Liver (tissue), 9 donors: Measurements from ENCODE around the gene KRT84. TPM values are rescaled to one million over a fixed set of nuclear protein-coding genes. Genes with fewer than 3 reads are reported as not detected.

Experiments used
- DNase-seq: peaks from one replicate; pipeline ENCODE4 v3.0.0-alpha.2; 2017; ENCODE audit warnings: low spot score
- H3K27ac ChIP-seq, 2 donors: one replicate each; pipeline ENCODE4 v1.7.0; 2013; ENCODE audit warnings: inconsistent platforms in 2 of 2, low read length in 2 of 2, control low read depth in 1 of 2, low read depth in 1 of 2, mild to moderate bottlenecking in 1 of 2
- H3K27me3 ChIP-seq, 4 donors: one replicate each; pipeline versions ENCODE4 v1.6.1 to v1.7.0; 2013; ENCODE audit warnings: low read length in 3 of 4, inconsistent platforms in 1 of 4, mild to moderate bottlenecking in 1 of 4, moderate library complexity in 1 of 4; ENCODE audit not compliant: control insufficient read depth in 4 of 4, insufficient read depth in 4 of 4
- H3K36me3 ChIP-seq, 4 donors: one replicate each; pipeline versions ENCODE4 v1.6.1 to v1.7.0; 2013; ENCODE audit warnings: low read length in 3 of 4, mild to moderate bottlenecking in 3 of 4, low read depth in 1 of 4, moderate library complexity in 1 of 4; ENCODE audit not compliant: control insufficient read depth in 4 of 4, insufficient read depth in 3 of 4
- H3K4me1 ChIP-seq, 4 donors: one replicate each; pipeline versions ENCODE4 v1.6.1 to v1.7.0; 2013; ENCODE audit warnings: low read length in 3 of 4, mild to moderate bottlenecking in 3 of 4, moderate library complexity in 1 of 4; ENCODE audit not compliant: control insufficient read depth in 4 of 4, insufficient read depth in 4 of 4
- H3K4me3 ChIP-seq, 3 donors: one replicate each; pipeline versions ENCODE4 v1.6.1 to v1.7.0; 2013; ENCODE audit warnings: low read length in 3 of 3, control low read depth in 1 of 3, low read depth in 1 of 3, mild to moderate bottlenecking in 1 of 3
- H3K9ac ChIP-seq, 2 donors: one replicate each; pipeline ENCODE4 v1.7.0; 2013; ENCODE audit warnings: low read length in 2 of 2, mild to moderate bottlenecking in 2 of 2, moderate library complexity in 2 of 2, control low read depth in 1 of 2, low read depth in 1 of 2
- H3K9me3 ChIP-seq, 4 donors: one replicate each; pipeline versions ENCODE4 v1.6.1 to v1.7.0; 2013; ENCODE audit warnings: low read length in 3 of 4; ENCODE audit not compliant: control insufficient read depth in 4 of 4
- ATF3 ChIP-seq: IDR thresholded peaks from 2 replicates; pipeline ENCODE4 v1.6.1; 2016; ENCODE audit warnings: antibody characterized with exemption
- CTCF ChIP-seq: fragments of 150-350 bp; IDR thresholded peaks from 2 replicates; pipeline ENCODE4 v1.5.1; 2017; ENCODE audit warnings: improper control_type of control experiment, low read depth, low read length; ENCODE audit not compliant: missing input control
- EGR1 ChIP-seq, 2 donors: IDR thresholded peaks; 2 replicates each; pipeline ENCODE4 v1.6.1; 2016 to 2018; ENCODE audit warnings: antibody characterized with exemption in 2 of 2, low read depth in 2 of 2
- FOXA1 ChIP-seq: IDR thresholded peaks from 2 replicates; pipeline ENCODE4 v1.6.1; 2016; ENCODE audit warnings: antibody characterized with exemption
- FOXA2 ChIP-seq: IDR thresholded peaks from 2 replicates; pipeline ENCODE4 v1.6.1; 2016; ENCODE audit warnings: antibody characterized with exemption
- GABPA ChIP-seq, 2 donors: IDR thresholded peaks in 1 of 2; conservative IDR thresholded peaks in 1 of 2; 2 replicates each; pipeline ENCODE4 v1.6.1; 2016; ENCODE audit warnings: antibody characterized with exemption in 2 of 2, mild to moderate bottlenecking in 1 of 2, moderate library complexity in 1 of 2
- HNF4A ChIP-seq, 2 donors: conservative IDR thresholded peaks; 2 replicates each; pipeline ENCODE4 v1.6.1; 2016; ENCODE audit warnings: antibody characterized with exemption in 2 of 2, mild to moderate bottlenecking in 2 of 2
- HNF4G ChIP-seq: IDR thresholded peaks from 2 replicates; pipeline ENCODE4 v1.6.1; 2016; ENCODE audit warnings: antibody characterized with exemption
- JUND ChIP-seq, 2 donors: IDR thresholded peaks; 2 replicates each; pipeline ENCODE4 v1.6.1; 2016; ENCODE audit warnings: antibody characterized with exemption in 2 of 2
- MAX ChIP-seq: IDR thresholded peaks from 2 replicates; pipeline ENCODE4 v1.6.1; 2016; ENCODE audit warnings: antibody characterized with exemption
- NR2F2 ChIP-seq: IDR thresholded peaks from 2 replicates; pipeline ENCODE4 v1.6.1; 2016; ENCODE audit warnings: antibody characterized with exemption
- RAD21 ChIP-seq, 2 donors: IDR thresholded peaks; 2 replicates each; pipeline ENCODE4 v1.6.1; 2016; ENCODE audit warnings: antibody characterized with exemption in 2 of 2, mild to moderate bottlenecking in 2 of 2
- REST ChIP-seq: IDR thresholded peaks from 2 replicates; pipeline ENCODE4 v1.6.1; 2016; ENCODE audit warnings: antibody characterized with exemption, mild to moderate bottlenecking
- RXRA ChIP-seq, 2 donors: IDR thresholded peaks; 2 replicates each; pipeline ENCODE4 v1.6.1; 2017 to 2018; ENCODE audit warnings: antibody characterized with exemption in 2 of 2, mild to moderate bottlenecking in 1 of 2
- SP1 ChIP-seq: IDR thresholded peaks from 2 replicates; pipeline ENCODE4 v1.6.1; 2018; ENCODE audit warnings: antibody characterized with exemption, mild to moderate bottlenecking
- TAF1 ChIP-seq: conservative IDR thresholded peaks from 2 replicates; pipeline ENCODE4 v1.6.1; 2016; ENCODE audit warnings: antibody characterized with exemption, mild to moderate bottlenecking
- YY1 ChIP-seq: IDR thresholded peaks from 2 replicates; pipeline ENCODE4 v1.6.1; 2016; ENCODE audit warnings: antibody characterized with exemption, mild to moderate bottlenecking
- ZBTB33 ChIP-seq: IDR thresholded peaks from 2 replicates; pipeline ENCODE4 v1.6.1; 2016; ENCODE audit warnings: antibody characterized with exemption
- WGBS: extraction: QIAGEN DNeasy Blood & Tissue Kit; methylation state at CpG from one replicate; pipeline ENCODE4 v1.1.7; 2013; 5-methylcytosine and 5-hydroxymethylcytosine counted together
- polyA plus RNA-seq, 2 donors: library from polyadenylated mRNA; stranded (reverse) in 1 of 2; unstranded in 1 of 2; fragments of 200-250 nt in 1 of 2; fragments of >200 nt in 1 of 2; fragmentation: Nextera tagmentation in 1 of 2; extraction: Ambion mirVana in 1 of 2; gene quantifications; one replicate each; pipeline versions ENCODE4 v1.2.1 to v1.2.3, GENCODE V29; 2013 to 2015
- total RNA-seq, 2 donors: library from RNA; depleted of rRNA; stranded (reverse); fragments of >200 nt; gene quantifications; one replicate each; pipeline ENCODE4 v1.2.3, GENCODE V29; 2014
- donor health status: healthy.
- donor health status: healthy.
- donor health status: healthy.
- donor health status: healthy.
- donor health status: healthy.

Gene KRT84
- total and polyA plus RNA-seq, 4 donors = not detected

GRCh38 chr12:52362118-52362726, 23.2 kb downstream of the KRT84 start:
- 91% methylated on average over 11 of the region's 11 CpGs for WGBS
- Histone ChIP-seq H3K27me3 (no peaks in the 10 kb centered on the region), H3K4me1 (peaks cover 0 to 15% (median 7%) of the 10 kb centered on the region in 4 donors), H3K9me3 (no peaks in the 10 kb centered on the region), H3K27ac (no peak overlapping the region), H3K4me3 (no peak overlapping the region), H3K9ac (no peak overlapping the region), H3K36me3 (no peaks in the 10 kb centered on the region)
- TF ChIP-seq HNF4A (conservative IDR thresholded peaks at IDR 0.05) = no peak
- no peak for TF ChIP-seq ATF3
- TF ChIP-seq TAF1 = no peak
- no peak for DNase-seq

- Histone ChIP-seq H3K27me3 (no peaks in the 10 kb centered on the region), H3K27ac (no peak overlapping the region), H3K36me3 (no peaks in the 10 kb centered on the region), H3K4me3 (no peak overlapping the region), H3K9ac (no peak overlapping the region), H3K4me1 (peaks cover 0 to 15% (median 7%) of the 10 kb centered on the region in 4 donors), H3K9me3 (no peaks in the 10 kb centered on the region)
- WGBS = 97% methylated on average over 1 of the region's 1 CpG
- no peak for DNase-seq
- no peak for TF ChIP-seq FOXA2
- TF ChIP-seq ATF3 = no peak
- no peak for TF ChIP-seq RXRA (IDR thresholded peaks at IDR 0.05)
- TF ChIP-seq YY1 = no peak
- TF ChIP-seq REST = no peak
- TF ChIP-seq HNF4A (conservative IDR thresholded peaks at IDR 0.05) = no peak
- TF ChIP-seq ZBTB33 = no peak
- TF ChIP-seq GABPA (IDR thresholded peaks at IDR 0.05 in 1 of 2, conservative IDR thresholded peaks at IDR 0.05 in 1 of 2) = no peak
- TF ChIP-seq FOXA1 = no peak
- TF ChIP-seq TAF1 = no peak
- no peak for TF ChIP-seq HNF4G
- TF ChIP-seq MAX = no peak
- no peak for TF ChIP-seq CTCF
- no peak for TF ChIP-seq RAD21 (IDR thresholded peaks at IDR 0.05)
- TF ChIP-seq SP1 = no peak
- TF ChIP-seq JUND (IDR thresholded peaks at IDR 0.05) = no peak
- TF ChIP-seq NR2F2 = no peak
- TF ChIP-seq EGR1 (IDR thresholded peaks at IDR 0.05; ENCODE audit: low read depth in 2 of 2) = no peak
Measured at GRCh38 chr12:52361553-52361952, 23.9 kb downstream of the KRT84 start.
